Astrocyte of the spinal cord (primary cell): ENCODE measurements around the gene FYN.

Source experiments
- DNase-seq: peaks from one replicate; pipeline ENCODE4 v3.0.0; 2011; ENCODE audit warnings: low read depth, low spot score
- H3K4me3 ChIP-seq: 2 replicates; pipeline ENCODE4 v1.5.1; 2011; ENCODE audit warnings: low read depth, mild to moderate bottlenecking, low read length, moderate library complexity
- in situ Hi-C: cut with HindIII; loops from 2 replicates; pipeline ENCODE4 v1.10.0; 2017; ENCODE audit warnings: low sequenced_read_pairs
- TF ChIP-seq, protein P1 (sequence below): IDR thresholded peaks from 2 replicates; pipeline ENCODE4 v1.5.1; 2012; ENCODE audit warnings: low read depth, mild to moderate bottlenecking, low read length, inconsistent platforms

FYN gene

DNA sequence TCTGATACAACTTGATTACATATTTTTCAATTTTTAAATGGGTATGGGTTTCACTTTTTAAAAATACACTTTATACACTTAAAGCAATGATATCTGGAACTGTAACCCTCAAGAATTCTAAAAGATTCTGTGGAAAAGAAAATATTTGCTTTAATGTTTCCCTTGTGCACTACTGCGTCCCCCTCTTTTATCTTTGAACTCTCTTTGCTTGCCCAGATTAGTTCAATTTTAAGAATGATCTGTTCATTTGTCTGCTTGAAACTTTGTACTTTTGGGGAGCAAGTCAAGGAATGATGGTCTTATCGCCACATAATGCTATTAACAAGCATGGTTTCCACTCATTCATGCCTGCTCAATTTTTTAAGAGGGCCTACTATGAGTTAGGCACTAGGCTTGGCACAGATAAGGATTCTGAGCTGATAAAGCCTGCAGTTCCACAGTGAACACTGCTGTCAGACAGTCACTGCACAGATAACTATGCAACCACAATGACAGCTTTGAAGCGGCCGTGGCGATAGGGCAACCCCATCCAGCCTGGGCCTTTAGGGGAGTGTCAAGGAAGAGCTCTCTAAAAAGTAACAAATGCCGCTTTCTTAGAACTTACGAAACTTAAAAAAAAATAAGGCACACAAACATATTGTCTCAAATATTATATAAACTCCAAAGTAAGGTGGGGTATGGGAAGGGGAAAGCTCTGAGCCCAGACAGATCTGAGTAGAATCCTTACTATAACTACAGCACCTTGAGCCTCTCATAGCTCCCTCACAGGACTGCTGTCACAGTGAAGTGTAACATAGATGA, 29.7 kb downstream of the FYN start:
- no peak for DNase-seq
- TF ChIP-seq, protein P1, sequence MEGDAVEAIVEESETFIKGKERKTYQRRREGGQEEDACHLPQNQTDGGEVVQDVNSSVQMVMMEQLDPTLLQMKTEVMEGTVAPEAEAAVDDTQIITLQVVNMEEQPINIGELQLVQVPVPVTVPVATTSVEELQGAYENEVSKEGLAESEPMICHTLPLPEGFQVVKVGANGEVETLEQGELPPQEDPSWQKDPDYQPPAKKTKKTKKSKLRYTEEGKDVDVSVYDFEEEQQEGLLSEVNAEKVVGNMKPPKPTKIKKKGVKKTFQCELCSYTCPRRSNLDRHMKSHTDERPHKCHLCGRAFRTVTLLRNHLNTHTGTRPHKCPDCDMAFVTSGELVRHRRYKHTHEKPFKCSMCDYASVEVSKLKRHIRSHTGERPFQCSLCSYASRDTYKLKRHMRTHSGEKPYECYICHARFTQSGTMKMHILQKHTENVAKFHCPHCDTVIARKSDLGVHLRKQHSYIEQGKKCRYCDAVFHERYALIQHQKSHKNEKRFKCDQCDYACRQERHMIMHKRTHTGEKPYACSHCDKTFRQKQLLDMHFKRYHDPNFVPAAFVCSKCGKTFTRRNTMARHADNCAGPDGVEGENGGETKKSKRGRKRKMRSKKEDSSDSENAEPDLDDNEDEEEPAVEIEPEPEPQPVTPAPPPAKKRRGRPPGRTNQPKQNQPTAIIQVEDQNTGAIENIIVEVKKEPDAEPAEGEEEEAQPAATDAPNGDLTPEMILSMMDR: no peak
- H3K4me3 ChIP-seq: no peak overlapping the region
- in situ Hi-C loops: no loop called here

DNA sequence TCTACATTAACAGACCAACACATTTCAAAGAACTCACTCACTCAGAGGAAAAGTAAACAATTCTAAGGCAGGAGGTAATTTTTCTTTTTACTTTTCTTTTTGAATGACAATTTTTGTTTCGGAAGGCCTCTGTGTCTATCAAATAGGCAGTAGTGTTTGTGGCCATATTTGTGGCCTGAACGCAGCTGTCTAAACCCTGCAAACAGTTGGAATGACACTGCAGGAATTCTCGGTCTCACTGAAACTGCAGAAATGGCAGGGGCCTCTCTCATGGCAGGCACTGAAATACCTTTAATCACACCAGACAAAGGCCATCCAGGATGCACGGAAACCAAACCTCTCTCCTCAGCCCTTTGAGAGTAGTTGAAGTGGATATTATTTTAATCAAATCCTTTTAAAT, 30.4 kb downstream of the FYN start:
- no peak overlapping the region for H3K4me3 ChIP-seq
- in situ Hi-C loops: no loop called here

DNA sequence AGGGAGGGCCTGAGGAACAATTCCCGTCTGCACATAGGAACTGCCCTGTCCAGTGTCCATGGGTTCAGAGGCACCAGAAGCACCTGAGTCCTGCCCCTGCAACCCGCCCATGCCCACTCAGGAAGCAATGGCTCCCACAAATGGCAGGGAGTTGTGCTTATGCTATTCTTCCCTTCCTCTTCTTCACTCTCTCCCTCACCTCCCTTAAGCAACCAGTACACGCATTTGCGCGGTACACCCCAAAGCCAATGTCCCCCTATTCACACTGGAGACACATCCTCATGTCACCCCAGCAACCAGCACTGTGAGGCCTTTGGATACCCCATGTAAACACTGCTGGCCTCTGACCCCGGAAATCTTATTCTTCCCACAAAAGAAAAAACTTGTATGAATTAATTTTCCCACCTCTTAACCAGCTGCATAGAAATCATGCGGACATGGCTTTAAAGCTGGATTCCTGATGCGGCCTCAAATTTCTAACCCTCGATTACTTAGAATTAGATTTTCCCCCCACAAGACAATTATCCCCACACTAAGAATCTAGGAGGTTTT, 30.9 kb downstream of the FYN start:
- TF ChIP-seq, protein P1: no peak
- in situ Hi-C loops: no loop called here
- H3K4me3 ChIP-seq: no peak overlapping the region
- no peak for DNase-seq

More for the DNA sequence above, 30.4 kb downstream of the FYN start:
- TF ChIP-seq, protein P1: no peak
- peak; percentile 57 for DNase-seq

DNA sequence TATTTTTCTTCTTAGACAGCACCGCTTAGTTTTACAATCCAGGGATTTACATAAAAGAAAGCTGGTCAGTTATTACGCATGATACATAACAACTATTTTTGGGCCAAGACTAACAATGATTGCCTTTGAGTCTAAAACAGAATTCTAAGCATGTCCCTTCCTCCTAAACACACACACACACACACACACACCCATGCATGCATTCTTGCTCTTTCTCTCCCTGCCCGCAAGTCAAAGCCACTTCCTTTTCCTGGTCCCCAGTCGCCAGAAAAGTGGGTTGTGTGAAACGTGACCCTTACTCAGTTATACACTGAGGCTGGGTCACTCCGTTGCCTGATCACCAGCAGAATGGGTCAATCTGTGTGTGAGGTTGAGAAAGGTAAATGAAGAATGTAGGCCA, 31.4 kb downstream of the FYN start:
- in situ Hi-C loops: no loop called here
- no peak overlapping the region for H3K4me3 ChIP-seq
- DNase-seq: peak; percentile 91
- TF ChIP-seq, protein P1: no peak

DNA sequence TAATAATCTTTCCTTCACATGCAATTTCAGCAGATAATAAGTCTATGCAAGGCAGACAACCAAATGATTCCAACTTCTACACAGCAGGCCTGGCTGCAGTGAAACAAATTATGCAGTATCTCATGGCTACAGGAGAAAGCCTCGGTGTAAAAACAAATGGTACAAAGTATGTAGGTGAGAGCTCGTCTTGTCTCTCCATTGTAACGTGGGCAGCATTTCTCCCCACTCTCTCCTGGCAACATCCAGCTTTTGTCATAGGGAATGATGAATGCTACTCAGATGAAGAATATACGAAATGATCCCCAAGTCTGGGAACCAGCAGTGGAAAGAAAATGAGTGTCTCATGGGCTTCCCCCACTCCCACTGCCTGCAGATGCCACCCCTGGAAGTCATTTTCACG, 32.4 kb downstream of the FYN start:
- no peak for DNase-seq
- TF ChIP-seq, protein P1: no peak
- in situ Hi-C loops: no loop called here
- H3K4me3 ChIP-seq: no peak overlapping the region

DNA sequence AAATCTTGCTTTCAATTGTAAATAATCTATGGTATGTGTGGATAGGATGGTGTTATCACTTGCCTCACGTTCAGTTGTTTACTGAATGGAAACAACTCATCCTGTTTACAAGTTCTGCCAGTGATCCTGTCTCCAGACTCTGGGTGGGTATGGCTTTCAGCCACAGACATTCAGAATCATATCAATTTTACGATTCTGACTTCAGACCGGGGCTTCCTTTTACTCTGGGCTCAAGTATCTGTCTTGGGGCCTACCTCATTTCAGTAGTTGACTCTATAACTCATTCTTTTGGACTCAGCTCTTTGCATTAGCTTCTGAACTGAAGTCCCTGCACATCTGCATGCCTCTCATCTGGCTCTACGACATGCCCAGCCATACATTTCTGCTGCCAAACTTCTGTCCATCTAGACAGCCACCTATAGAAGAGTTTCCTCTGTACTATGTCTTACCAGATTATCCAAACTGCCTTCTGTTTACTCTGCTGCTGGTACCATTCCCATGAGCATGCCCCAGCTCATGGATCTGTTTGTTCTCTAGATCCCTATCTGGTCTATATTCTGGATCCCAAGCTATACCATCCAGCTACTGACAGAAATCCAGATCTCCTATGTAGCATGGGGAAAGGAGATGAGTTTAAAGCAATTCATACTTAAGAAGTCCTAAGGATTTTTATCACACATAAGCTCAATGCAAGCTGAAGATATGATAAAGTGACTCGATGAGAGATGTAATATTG, 34.3 kb downstream of the FYN start:
- H3K4me3 ChIP-seq: no peak overlapping the region
- TF ChIP-seq, protein P1: no peak
- no peak for DNase-seq
- in situ Hi-C loops: no loop called here
